ENCODE results near the gene KCNH1.

KCNH1 gene

GRCh38 chr1:210841926-210842625 is 291.9 kb downstream of the KCNH1 start:
- H3K4me3 ChIP-seq (IDR thresholded peaks at IDR 0.05; ENCODE audit: insufficient read depth, low read depth, low read length): no peak overlapping the region
- no peak overlapping the region for H3K27ac ChIP-seq
- no peak overlapping the region for H2AFZ ChIP-seq (ENCODE audit: low read depth)
- H3K79me2 ChIP-seq (ENCODE audit: insufficient read depth, low read depth): no peaks in the 10 kb centered on the region
- H3K36me3 ChIP-seq (ENCODE audit: insufficient read depth): no peaks in the 10 kb centered on the region
- no peaks in the 10 kb centered on the region for H3K4me1 ChIP-seq (ENCODE audit: low read depth, poor library complexity, severe bottlenecking)
- no peaks in the 10 kb centered on the region for H3K27me3 ChIP-seq (ENCODE audit: insufficient read depth, low read depth)
- H3K4me2 ChIP-seq: no peak overlapping the region
- TF ChIP-seq, protein P1, sequence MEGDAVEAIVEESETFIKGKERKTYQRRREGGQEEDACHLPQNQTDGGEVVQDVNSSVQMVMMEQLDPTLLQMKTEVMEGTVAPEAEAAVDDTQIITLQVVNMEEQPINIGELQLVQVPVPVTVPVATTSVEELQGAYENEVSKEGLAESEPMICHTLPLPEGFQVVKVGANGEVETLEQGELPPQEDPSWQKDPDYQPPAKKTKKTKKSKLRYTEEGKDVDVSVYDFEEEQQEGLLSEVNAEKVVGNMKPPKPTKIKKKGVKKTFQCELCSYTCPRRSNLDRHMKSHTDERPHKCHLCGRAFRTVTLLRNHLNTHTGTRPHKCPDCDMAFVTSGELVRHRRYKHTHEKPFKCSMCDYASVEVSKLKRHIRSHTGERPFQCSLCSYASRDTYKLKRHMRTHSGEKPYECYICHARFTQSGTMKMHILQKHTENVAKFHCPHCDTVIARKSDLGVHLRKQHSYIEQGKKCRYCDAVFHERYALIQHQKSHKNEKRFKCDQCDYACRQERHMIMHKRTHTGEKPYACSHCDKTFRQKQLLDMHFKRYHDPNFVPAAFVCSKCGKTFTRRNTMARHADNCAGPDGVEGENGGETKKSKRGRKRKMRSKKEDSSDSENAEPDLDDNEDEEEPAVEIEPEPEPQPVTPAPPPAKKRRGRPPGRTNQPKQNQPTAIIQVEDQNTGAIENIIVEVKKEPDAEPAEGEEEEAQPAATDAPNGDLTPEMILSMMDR (conservative IDR thresholded peaks at IDR 0.05; ENCODE audit: low read depth, low read length): no peak
- no peak overlapping the region for H3K9ac ChIP-seq
- H4K20me1 ChIP-seq (ENCODE audit: insufficient read depth): no peaks in the 10 kb centered on the region

- Histone ChIP-seq H2AFZ (ENCODE audit: low read depth) (no peak overlapping the region), H3K4me1 (ENCODE audit: low read depth, poor library complexity, severe bottlenecking) (no peaks in the 10 kb centered on the region), H3K27ac (no peak overlapping the region), H3K4me3 (IDR thresholded peaks at IDR 0.05; ENCODE audit: insufficient read depth, low read depth, low read length) (no peak overlapping the region), H3K4me2 (no peak overlapping the region), H4K20me1 (ENCODE audit: insufficient read depth) (no peaks in the 10 kb centered on the region), H3K27me3 (ENCODE audit: insufficient read depth, low read depth) (no peaks in the 10 kb centered on the region), H3K79me2 (ENCODE audit: insufficient read depth, low read depth) (no peaks in the 10 kb centered on the region), H3K9ac (no peak overlapping the region), H3K36me3 (ENCODE audit: insufficient read depth) (no peaks in the 10 kb centered on the region)
- TF ChIP-seq, protein P1 (conservative IDR thresholded peaks at IDR 0.05; ENCODE audit: low read depth, low read length): no peak
These were observed 303.6 kb downstream of the KCNH1 start for GRCh38 chr1:210830034-210831028.

GRCh38 chr1:210828996-210829596 is 304.9 kb downstream of the KCNH1 start:
- Histone ChIP-seq H3K27me3 (ENCODE audit: insufficient read depth, low read depth) (no peaks in the 10 kb centered on the region), H2AFZ (ENCODE audit: low read depth) (no peak overlapping the region), H3K9ac (no peak overlapping the region), H3K36me3 (ENCODE audit: insufficient read depth) (no peaks in the 10 kb centered on the region), H3K27ac (no peak overlapping the region), H3K4me3 (IDR thresholded peaks at IDR 0.05; ENCODE audit: insufficient read depth, low read depth, low read length) (no peak overlapping the region), H3K4me2 (no peak overlapping the region), H3K4me1 (ENCODE audit: low read depth, poor library complexity, severe bottlenecking) (no peaks in the 10 kb centered on the region), H4K20me1 (ENCODE audit: insufficient read depth) (no peaks in the 10 kb centered on the region), H3K79me2 (ENCODE audit: insufficient read depth, low read depth) (no peaks in the 10 kb centered on the region)
- TF ChIP-seq, protein P1 (conservative IDR thresholded peaks at IDR 0.05; ENCODE audit: low read depth, low read length): no peak

DNA sequence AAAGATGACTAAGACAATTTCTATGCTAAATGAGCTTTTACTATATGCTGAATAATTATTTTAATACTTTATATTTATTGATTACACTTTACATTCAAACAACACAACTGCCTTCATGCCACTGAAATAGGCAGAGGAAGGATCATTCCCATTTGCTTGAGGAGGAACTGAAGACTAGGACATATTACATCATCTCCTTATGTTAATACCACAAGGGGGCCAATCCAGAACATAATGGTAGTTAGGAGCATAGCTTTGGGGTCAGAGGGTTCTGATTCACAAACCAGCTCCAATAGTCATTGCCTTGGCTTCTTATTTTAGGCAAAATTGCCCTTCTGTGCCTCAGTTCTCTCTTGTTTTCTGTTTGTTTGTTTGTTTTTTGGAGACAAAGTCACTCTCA is 306.5 kb downstream of the KCNH1 start:
- H3K9ac ChIP-seq: no peak overlapping the region
- no peaks in the 10 kb centered on the region for H3K36me3 ChIP-seq (ENCODE audit: insufficient read depth)
- no peak overlapping the region for H3K27ac ChIP-seq
- no peak overlapping the region for H3K4me3 ChIP-seq (IDR thresholded peaks at IDR 0.05; ENCODE audit: insufficient read depth, low read depth, low read length)
- no peaks in the 10 kb centered on the region for H4K20me1 ChIP-seq (ENCODE audit: insufficient read depth)
- H3K4me2 ChIP-seq: no peak overlapping the region
- TF ChIP-seq, protein P1 (conservative IDR thresholded peaks at IDR 0.05; ENCODE audit: low read depth, low read length): no peak
- no peaks in the 10 kb centered on the region for H3K79me2 ChIP-seq (ENCODE audit: insufficient read depth, low read depth)
- H3K27me3 ChIP-seq (ENCODE audit: insufficient read depth, low read depth): no peaks in the 10 kb centered on the region
- H2AFZ ChIP-seq (ENCODE audit: low read depth): no peak overlapping the region
- no peaks in the 10 kb centered on the region for H3K4me1 ChIP-seq (ENCODE audit: low read depth, poor library complexity, severe bottlenecking)
